ENCODE results near the gene PUSL1.

The PUSL1 gene

DNA sequence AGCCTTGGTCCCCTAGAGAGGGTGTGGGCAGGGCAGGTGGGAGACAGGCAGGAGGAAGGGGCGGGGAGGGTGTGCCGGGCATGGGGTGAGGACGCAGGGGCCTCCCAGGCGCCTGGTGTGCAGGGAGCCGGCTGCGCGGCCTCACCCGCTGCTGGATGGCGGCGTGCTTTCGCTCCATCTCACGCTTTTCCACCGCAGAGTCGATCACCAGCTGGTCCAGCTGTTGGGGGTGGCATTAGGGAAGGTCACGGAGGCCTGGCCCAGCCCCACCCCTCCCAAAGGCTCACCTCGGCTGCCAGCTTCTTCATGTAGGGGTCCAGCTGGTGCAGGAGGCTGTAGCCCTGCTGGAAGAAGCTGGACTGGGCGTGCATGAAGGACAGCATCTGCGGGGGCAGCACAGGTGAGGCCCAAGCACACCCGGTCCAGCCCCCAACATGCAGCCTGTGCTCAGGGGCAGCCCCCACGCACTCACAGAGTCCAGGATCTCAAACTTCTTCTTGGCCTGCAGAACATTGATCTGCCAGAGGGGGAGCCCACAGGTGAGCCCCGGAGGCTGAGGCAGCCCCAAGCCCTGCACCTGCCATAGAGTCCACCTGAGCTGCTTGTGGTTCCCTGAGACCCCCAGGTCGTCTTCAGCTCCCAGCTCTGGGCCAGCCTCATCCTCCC lies 8.6 kb upstream of the PUSL1 start:
- no peak for DNase-seq (ENCODE audit: low read depth)
- H3K4me3 ChIP-seq (ENCODE audit: low read depth, low read length): no peak overlapping the region
- TF ChIP-seq CTCF (IDR thresholded peaks at IDR 0.05; ENCODE audit: control insufficient read depth, extremely low read depth, insufficient read depth): 0 out of 2 replicates have a peak, but pooled peaks have one; percentile 11

DNA sequence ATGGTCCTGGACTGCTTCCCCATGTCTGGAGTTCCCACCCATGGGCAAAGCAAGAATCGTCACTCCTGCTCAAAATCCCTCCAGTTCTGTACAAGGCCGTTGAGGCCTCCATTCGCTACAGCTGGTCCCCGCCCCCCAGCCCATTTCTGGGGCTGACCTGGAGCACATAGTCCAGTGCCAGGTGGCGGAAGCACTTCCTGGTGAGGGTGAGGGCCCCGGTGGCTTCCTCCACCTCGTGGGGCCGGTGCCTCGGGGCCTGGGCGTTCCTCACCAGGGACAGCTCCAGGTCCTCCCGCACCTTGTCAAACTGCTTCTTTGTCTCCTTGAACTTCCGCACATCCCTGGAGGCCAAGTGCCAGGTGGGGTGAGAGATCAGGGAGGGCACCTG lies 8.1 kb upstream of the PUSL1 start:
- H3K4me3 ChIP-seq (ENCODE audit: low read depth, low read length): no peak overlapping the region
- no peak for TF ChIP-seq CTCF (IDR thresholded peaks at IDR 0.05; ENCODE audit: control insufficient read depth, extremely low read depth, insufficient read depth)
- DNase-seq (ENCODE audit: low read depth): no peak

- no peak overlapping the region for H3K4me3 ChIP-seq (ENCODE audit: low read depth, low read length)
- TF ChIP-seq CTCF (IDR thresholded peaks at IDR 0.05; ENCODE audit: control insufficient read depth, extremely low read depth, insufficient read depth): peak; percentile 42
- no peak for DNase-seq (ENCODE audit: low read depth)
Measured at GRCh38 chr1:1302006-1302430, 6.4 kb upstream of the PUSL1 start.

DNA sequence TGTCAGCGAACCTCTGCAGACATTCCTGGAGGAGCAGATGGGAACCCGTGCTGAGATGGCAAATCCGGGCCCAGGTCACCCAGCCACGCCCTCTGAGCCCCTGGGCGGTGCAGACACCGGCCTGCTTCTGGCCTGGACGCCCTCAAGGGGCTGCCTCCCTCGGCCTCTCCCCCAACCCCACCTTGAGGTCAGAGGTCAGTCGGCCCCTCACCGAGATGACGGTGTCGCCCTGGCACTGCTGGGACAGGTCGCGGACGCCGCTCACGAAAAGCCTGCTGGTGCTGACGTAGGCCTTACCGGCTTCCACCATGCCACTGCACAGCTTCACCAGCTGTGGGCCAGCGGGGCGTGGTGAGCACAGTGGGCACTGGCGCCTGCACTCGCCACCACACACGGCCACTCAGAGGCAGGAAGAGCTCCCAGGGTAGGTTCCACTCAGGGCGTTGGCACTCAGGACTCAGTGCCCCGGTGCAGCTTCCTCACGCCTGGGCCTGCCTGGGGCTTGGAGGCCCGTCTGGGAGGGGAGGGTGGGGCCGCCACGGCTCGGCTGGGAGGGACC lies 5.4 kb upstream of the PUSL1 start:
- TF ChIP-seq CTCF (IDR thresholded peaks at IDR 0.05; ENCODE audit: control insufficient read depth, extremely low read depth, insufficient read depth): no peak
- no peak overlapping the region for H3K4me3 ChIP-seq (ENCODE audit: low read depth, low read length)
- DNase-seq (ENCODE audit: low read depth): no peak

DNA sequence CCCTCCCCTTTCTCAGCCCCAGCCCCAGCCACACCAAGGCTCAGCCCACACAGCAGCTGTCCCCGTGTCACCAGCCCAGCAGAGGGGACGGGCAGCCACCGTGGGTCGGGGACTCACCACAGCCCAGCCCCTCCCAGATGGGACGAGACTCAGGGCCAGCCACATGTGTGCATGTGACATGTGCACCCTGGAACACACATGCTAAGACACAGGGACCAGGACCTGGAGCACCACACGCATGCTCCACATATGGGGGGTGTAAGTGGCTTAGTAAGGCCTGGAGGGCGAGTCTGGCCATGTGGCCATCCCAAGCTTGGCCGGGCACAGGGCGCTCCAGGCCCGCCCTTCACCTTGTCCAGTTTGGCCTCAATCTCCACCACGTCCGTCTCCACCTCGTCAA lies 4.7 kb upstream of the PUSL1 start:
- no peak overlapping the region for H3K4me3 ChIP-seq (ENCODE audit: low read depth, low read length)
- no peak for TF ChIP-seq CTCF (IDR thresholded peaks at IDR 0.05; ENCODE audit: control insufficient read depth, extremely low read depth, insufficient read depth)
- DNase-seq (ENCODE audit: low read depth): no peak

GRCh38 chr1:1304331-1305299 lies 3.8 kb upstream of the PUSL1 start:
- DNase-seq (ENCODE audit: low read depth): no peak
- no peak for TF ChIP-seq CTCF (IDR thresholded peaks at IDR 0.05; ENCODE audit: control insufficient read depth, extremely low read depth, insufficient read depth)
- peak overlapping the region; percentile 66 for H3K4me3 ChIP-seq (ENCODE audit: low read depth, low read length)

Measured in LNCaP clone FGC (cell line).